Glomerular visceral epithelial cell (primary cell): ENCODE data around the gene SNRPD2.
"Not testable (repeated sequence)": the region's sequence is repeated elsewhere in the genome, so short reads cannot be mapped to it uniquely, and the experiment has no call there.

Experiments
- DNase-seq: peaks from one replicate; pipeline ENCODE4 v3.0.0-alpha.2; 2016; ENCODE audit errors: extremely low spot score

Gene SNRPD2

GRCh38 chr19:45691516-45692186 lies at the start of gene SNRPD2:
Gene SNRPD2, minus strand, starts transcription at chr19:45691953. Its CDS starts 65 bp downstream, at chr19:45691888.
- peak; percentile 96 for DNase-seq

DNA sequence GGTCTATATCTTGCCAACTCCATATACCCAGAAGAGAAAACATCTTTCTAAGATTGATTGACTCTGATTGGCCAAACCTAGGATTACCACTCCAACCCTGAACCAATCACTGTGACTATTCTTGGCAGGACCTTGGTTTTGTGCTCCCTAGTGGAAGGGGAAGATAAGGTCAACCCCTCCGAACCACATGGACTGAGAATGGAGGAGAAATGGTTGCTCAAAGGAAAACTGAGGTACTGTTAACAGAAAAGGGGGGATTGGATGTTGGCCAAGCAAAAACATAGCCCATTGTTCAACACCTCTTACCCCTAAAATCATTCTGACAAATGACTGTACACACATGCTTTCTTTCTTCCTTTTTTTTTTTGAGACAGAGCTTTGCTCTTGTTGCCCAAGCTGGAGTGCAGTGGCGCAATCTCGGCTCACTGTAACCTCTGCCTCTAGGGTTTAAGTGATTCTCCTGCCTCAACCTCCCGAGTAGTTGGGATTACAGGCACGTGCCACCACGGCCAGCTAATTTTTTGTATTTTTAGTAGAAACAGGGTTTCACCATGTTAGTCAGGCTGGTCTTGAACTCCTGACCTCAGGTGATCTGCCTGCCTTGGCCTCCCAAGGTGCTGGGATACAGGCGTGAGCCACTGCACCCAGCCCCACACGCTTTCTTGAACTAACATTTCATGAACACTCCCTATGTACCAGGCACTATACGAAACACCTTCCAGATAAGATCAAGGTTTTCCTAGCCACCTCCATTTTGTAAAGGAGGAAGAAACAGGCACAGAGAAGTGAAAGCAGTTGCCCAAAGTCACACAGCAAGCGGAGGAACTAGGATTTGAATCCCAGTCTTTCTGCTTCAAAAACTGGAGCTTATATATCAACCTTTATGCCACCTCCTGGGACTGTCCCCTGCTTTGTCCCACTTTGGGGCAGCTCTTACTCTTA lies 48.0 kb upstream of the SNRPD2 start:
- DNase-seq = no peak

GRCh38 chr19:45733160-45733810 lies 41.5 kb upstream of the SNRPD2 start, which contains the start of gene MEIOSIN:
Gene MEIOSIN, plus strand, starts transcription at chr19:45733439. Its CDS starts 1,938 bp downstream, at chr19:45735377.
- DNase-seq = no peak

DNA sequence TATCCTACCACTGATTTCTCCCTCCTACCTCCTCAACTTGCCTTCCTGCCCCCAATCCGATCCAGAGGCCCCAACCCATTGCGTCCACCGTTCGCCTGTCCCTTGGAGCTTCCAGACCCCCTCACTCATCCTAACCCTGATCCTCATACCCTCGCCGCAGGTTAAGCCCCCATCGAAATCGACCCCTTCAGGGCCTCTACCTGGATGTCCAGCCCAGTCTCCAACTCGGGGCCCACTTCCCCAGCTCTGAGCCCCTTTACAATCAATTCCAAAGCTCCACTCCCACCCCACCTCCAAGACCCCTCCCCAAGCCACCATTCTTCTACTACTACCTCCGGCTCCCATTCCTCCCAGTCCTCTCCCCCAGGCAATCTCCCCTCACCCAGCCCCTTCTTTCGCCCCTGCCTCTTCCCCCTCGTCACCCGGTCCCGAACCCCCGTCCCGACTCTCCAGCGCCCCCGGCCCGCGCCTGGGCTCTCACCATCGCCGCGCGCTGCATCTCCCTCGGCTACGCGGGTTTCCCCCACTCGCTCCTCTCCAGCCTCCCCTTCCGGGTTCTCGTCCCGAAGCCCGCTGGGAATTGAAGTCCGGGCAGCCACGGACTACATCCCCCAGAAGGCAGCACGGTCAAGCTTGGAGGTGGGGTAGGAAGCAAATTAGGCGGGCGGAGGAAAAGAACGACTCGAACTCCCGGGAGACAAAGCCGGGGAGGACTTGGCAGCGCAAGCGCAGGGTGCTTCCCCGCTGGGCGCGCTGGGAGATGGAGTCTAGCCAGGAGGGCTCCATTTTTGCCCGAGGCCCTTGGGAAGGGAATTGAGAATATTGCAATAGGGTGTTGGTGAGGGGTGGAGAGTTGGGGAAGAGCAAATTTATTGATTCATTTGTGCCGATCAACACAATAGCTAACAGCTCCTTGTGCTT lies 38.9 kb upstream of the SNRPD2 start, which contains the start of gene FBXO46:
Gene FBXO46 (minus strand): TSS at position 529 of the 921 bp plus-strand sequence. CDS start 17,401 bp downstream, outside the sequence.
- DNase-seq = peak; percentile 98

- peak; percentile 35 for DNase-seq
These were observed 38.1 kb upstream of the SNRPD2 start for GRCh38 chr19:45729800-45730290.

DNA sequence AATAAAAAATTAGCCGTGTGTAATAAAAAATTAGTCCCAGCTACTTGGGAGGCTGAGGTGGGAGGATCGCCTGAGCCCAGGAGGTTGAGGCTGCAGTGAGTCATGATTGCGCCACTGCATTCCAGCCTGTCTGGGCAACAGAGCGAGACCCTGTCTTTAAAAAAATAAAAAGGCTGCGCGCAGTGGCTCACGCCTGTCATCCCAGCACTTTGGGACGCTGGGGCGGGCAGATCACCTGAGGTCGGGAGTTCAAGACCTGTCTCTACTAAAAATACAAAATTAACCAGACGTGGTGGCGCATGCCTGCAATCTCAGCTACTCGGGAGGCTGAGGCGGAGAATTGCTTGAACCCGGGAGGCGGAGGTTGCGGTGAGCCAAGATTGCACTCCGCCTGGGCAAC lies 36.9 kb upstream of the SNRPD2 start:
- not testable (repeated sequence) for DNase-seq

DNA sequence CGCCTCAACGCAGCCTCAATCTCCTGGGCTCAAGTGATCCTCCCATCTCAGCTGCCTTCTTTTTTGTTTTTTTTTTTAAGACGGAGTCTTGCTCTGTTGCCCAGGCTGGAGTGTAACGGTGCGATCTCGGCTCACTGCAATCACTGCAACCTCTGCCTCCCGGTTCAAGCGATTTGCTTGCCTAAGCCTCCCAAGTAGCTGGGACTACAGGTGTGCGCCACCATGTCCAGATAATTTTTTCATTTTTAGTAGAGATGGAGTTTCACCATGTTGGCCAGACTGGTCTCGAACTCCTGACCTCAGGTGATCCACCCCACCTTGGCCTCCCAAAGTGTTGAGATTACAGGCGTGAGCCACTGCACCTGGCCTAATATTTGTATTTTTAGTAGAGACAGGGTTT lies 28.3 kb upstream of the SNRPD2 start:
- DNase-seq = not testable (repeated sequence)

GRCh38 chr19:45717983-45718650 lies 26.4 kb upstream of the SNRPD2 start:
- DNase-seq = no peak

- peak; percentile 100 for DNase-seq
These were observed 25.6 kb upstream of the SNRPD2 start for GRCh38 chr19:45717131-45717982.

- peak; percentile 32 for DNase-seq
These were observed 24.8 kb upstream of the SNRPD2 start for GRCh38 chr19:45716359-45717130.

GRCh38 chr19:45715139-45715538 lies 23.4 kb upstream of the SNRPD2 start:
- no peak for DNase-seq

- DNase-seq = no peak
These were observed 21.4 kb upstream of the SNRPD2 start for GRCh38 chr19:45713141-45713540.

GRCh38 chr19:45712699-45713067 lies 20.9 kb upstream of the SNRPD2 start:
- no peak for DNase-seq

- DNase-seq = no peak
These were observed 20.3 kb upstream of the SNRPD2 start for GRCh38 chr19:45711851-45712698.

DNA sequence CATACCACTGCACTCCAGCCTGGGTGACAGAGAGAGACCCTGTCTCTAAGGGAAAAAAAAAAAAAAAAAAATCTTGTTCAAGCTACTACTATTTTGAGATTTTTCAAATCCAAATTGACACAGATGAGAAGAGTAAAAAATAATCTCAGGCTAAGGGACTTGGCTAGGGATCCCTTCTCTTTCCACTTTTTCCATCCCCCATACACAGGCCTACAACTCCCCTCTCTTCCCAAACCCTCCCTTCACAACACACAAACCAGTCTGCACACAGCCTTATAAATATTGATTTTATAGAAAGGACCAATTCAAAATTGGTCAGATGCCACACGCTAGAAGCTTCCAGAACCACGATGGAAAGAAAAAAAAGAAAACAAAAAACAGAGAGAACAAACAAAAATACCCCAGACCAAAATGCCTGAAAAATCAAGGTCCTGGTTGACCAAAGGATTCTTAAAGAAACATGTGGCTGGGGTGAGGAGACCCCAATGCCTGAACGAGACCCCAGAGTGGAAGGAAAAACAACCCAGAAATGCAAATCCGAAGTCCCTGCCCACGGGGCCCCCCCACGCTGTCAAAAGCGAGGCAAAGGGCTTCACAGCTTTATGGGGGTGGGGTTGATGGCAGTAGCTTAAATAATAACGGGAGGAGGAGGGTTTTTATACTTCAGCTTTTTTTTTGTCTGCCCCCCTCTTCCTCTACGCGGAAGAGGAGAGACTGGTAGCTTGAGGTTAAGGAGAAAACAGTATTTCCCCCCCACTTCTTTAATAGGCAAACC lies 18.8 kb upstream of the SNRPD2 start:
- no peak for DNase-seq

- no peak for DNase-seq
These were observed 14.1 kb upstream of the SNRPD2 start for GRCh38 chr19:45705710-45706415.
